Right renal cortex interstitium (tissue), 3 donors: ENCODE data around the gene SPECC1L. TPM values are rescaled to one million over a fixed set of nuclear protein-coding genes. Genes with fewer than 3 reads are reported as not detected.

Experiments used
- DNase-seq, 3 donors: peaks; one replicate each; pipeline ENCODE4 v3.0.0-alpha.2; 2013; ENCODE audit warnings: low read depth in 3 of 3, low spot score in 2 of 3
- polyA plus RNA-seq, 3 donors: library from polyadenylated mRNA; unstranded; fragments of 120-200 nt; gene quantifications; one replicate each; pipeline ENCODE4 v1.2.1, GENCODE V29; 2013; ENCODE audit not compliant: insufficient read length in 3 of 3

SPECC1L gene
- polyA plus RNA-seq, 3 donors, result 49.9 to 53.5 (median 53.2) TPM

DNA sequence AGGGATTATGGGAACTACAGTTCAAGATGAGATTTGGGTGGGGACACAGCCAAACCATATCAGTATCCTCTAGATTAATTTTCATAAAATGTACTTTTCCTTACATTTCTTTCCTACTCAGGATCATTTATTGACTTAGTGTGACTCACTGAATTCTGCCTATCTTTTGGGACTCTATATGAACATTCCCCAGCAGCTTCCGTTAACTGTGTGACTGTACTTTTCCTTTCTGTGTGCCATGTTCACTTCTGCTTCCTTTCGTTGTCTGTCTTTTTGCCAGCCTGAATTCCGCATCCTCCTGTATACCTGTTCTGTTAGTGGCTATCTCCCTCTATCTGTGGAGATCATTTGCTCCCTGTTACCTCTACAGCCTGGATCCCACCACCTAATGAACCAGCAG is 48.8 kb downstream of the SPECC1L start:
- no peak for DNase-seq

GRCh38 chr22:24321999-24322398 is 51.4 kb downstream of the SPECC1L start:
- no peak for DNase-seq

GRCh38 chr22:24322522-24322921 is 51.9 kb downstream of the SPECC1L start:
- DNase-seq, result no peak

DNA sequence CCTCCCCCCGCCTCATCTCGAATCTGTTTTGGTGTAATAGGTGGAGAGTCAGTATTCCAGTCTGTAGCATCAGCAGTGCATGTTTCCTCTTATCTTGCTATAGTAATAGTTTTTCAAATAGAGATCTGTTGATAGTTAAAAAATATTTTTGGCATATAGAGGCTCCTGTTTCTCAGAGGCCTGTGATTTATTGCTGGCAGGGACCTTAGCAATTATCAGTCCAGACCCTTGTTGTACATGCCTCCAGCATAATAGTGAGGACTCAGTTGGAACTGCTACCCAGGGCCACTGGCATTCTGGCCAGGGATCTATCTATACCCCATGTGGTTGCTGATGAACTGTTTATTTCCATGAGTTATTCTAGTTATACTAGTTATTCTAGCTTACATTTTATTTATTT is 52.6 kb downstream of the SPECC1L start:
- DNase-seq, result no peak

- DNase-seq, result no peak
These were observed 53.1 kb downstream of the SPECC1L start for GRCh38 chr22:24323695-24324094.

- no peak for DNase-seq
These were observed 53.5 kb downstream of the SPECC1L start for GRCh38 chr22:24324137-24324536.

- DNase-seq, result peak; percentile 52 to 65 (median 55)
These were observed 54.6 kb downstream of the SPECC1L start for GRCh38 chr22:24325105-24325757.

DNA sequence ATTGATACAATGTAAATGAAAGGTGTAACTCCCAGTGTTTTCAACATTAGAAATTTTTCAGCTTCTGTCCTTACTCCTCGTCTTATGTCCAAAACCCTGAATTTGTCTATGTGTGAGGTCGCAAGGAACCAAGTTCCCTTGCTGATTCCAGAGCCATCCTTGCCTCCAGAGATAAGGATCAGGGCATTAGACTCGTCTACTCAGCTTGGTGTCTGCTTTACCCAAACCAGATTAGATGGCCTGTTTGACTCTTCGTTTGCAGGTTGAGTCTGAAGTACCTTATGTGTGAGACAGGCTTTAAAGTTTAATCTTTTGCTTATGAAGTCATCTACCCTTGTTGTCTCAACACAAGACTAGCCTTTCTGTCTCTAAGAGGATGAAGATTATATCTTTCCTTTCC is 55.6 kb downstream of the SPECC1L start:
- no peak for DNase-seq

GRCh38 chr22:24327832-24328231 is 57.2 kb downstream of the SPECC1L start:
- no peak for DNase-seq

- no peak for DNase-seq
These were observed 58.8 kb downstream of the SPECC1L start for GRCh38 chr22:24329453-24329852.

GRCh38 chr22:24330636-24331035 is 60.0 kb downstream of the SPECC1L start:
- no peak for DNase-seq

DNA sequence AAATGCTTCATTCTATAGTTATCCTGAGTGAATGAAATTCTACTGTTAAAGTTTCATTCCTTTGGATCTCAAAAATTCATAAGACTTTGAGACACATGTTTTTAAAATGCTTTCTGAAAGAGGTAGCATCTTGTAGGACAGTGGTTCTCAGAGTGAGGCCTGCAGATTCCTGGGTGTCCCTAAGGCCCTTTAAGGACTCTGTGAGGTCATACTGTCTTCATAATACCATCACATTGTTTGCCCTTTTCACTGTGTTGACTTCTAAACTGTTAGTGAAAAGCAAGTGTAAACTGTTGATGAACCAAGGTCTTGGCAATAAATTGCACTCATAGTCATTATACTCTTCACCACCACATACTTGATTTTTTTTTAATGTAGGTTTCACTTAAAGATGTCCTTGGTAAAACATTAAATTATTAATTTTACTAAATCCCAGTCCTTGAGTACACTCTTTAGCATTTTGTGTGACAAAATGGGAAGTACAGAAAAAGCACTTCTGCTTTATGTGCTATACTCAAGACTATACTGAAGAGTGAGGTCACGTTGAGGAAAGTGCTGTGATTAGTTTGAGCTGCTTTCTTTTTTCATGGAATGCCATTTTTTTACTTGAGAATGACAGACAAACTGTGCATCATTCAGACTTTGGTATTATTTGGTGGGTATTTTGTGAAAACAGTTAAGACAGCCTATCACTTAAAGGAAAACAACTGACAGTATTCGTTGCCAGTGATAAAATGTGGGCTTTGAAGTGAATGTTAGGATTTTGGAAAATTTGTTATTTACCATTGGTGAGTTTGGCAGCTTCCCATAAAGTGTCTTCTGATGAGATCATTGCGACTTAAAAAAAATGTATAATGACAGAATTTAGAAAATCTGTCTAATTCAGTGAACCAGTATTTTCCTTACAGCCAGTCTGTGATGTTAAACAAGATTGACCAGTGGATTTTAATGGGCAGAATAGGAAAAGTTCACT is 61.1 kb downstream of the SPECC1L start:
- no peak for DNase-seq

- DNase-seq, result no peak
These were observed 62.7 kb downstream of the SPECC1L start for GRCh38 chr22:24333301-24333700.

GRCh38 chr22:24335496-24335895 is 64.9 kb downstream of the SPECC1L start:
- DNase-seq, result no peak

DNA sequence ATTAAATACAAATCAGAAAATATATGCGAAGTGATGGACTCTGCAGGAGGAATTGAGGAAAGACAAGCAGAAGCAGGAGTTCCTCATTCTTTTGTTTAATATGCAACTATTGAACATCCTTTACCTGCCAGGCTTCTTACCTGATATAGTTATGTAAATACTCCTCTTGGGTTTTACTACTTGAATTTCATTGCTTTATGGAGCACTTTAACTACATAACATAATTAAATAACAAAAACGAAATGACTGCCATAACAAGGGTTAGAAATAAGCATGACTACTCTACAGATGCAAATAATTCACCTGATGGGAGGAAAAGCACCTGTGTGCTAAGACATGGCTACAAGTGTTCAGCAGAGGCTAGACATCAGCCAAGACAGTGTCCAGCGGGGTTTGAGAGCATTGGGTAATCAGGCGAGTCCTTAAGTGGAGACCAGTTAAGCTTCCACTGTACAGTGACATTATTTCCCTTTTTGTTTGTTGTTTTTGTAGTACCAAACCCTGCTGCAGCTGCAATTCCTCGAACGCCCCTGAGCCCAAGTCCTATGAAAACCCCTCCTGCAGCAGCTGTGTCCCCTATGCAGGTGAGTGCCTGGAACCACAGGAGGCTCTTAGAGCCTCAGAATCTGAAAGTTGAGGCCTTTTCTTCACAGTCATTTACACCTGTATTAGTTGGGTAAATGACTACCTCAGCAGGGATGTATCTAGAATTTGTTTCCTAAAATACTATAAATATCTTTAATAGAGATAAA is 67.4 kb downstream of the SPECC1L start:
- no peak for DNase-seq

DNA sequence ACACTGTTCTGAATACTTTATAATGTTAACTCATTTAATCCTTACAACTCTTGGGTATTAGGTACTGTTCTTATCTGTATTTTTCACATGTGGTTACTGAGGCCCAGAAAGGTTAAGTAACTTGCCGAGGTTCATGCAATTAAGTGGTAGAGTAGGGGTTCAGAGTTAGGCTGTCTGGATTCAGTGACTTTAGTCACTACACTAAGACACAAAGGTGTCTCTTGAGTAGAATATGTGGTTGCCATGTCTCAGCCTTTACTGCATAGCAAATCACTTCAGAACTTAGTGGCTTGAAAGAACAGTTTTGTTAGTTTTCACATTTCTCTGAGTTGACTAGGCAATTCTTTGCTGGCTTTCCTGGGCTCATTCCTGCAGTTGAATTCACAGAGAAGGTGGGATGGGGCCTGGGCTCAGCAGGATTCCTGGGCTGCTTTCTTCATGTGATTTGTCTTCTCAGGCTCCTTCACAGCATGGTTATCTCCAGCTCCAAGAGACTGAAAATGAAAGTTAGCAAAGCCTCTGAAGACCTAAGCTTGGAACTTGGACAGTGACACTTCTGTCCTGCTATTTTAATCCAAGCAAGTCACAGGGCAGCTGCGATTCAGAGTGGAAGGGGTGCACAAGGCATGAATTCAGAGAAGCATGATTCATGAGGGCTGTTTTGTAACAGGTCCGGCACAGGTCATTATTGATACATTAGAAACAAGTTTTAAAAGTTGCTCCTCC is 68.3 kb downstream of the SPECC1L start:
- DNase-seq, result no peak

- no peak for DNase-seq
These were observed 68.8 kb downstream of the SPECC1L start for GRCh38 chr22:24339452-24339747.

- no peak for DNase-seq
These were observed 71.0 kb downstream of the SPECC1L start for GRCh38 chr22:24341627-24342026.

DNA sequence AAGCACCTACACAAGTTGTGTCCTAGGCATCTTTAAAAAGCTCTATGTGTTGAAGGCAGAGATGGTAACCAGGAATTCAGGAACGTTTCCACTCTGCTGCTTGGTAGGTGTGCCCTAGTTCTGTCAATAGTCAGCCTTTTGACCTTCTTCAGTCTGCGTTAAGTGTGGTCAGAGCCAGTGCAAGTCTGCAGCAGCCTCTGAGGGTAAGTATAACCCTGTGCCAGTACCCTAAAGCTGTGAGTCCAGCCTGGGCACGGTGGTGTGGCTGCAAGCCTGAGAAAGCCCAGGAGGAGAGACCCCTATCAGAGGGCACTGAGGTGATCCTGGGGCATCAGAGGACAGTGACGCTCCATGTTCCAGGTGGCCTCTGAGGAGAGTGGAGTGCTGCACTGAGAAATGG is 80.0 kb downstream of the SPECC1L start:
- no peak for DNase-seq

DNA sequence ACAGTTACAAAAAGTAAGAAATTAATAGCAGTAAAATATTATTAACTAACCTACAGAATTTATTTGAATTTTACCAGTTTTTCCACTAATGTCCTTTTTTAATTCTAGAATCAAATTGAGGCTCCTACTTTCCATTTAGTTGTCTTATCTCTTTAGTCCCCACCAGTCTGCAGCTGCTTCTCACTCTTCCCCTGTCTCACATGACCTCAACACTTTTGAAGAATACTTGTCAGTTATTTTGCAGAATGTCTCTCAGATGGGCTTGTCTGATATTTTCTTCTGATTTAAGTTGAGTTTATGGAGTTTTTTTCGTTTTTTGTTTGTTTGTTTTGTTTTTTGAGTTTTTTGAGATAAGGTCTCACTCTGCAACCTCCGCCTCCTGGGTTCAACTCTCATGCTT is 82.5 kb downstream of the SPECC1L start:
- DNase-seq, result no peak

DNA sequence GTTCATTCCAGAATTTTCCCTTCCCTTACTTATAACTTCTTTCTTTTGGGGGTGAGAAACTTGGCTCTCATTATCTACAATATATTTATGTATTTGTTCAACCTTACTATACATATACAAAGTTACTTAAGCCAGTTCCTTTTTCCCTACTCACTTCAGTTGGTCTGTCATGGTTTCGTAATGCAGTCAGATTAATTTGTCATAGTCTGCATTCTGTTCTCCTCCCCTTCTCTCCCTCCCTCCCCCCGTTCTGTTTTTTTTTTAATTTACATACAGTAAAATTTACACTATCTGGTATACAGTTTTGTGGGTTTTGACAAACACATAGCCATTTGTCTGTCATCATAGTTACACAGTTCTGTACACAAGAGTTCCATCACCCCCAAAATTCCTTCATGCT is 84.9 kb downstream of the SPECC1L start:
- no peak for DNase-seq
